Skeletal muscle satellite cell (primary cell): ENCODE data around the gene CHRM4. TPM values are rescaled to one million over a fixed set of nuclear protein-coding genes. Genes with fewer than 3 reads are reported as not detected.

Experiments
- H3K27me3 ChIP-seq: 2 replicates; pipeline ENCODE4 v1.7.0; 2013; ENCODE audit warnings: low read length; ENCODE audit not compliant: control insufficient read depth, insufficient read depth
- H3K36me3 ChIP-seq: 2 replicates; pipeline ENCODE4 v1.7.0; 2013; ENCODE audit warnings: mild to moderate bottlenecking, control low read depth, low read length; ENCODE audit not compliant: insufficient read depth
- H3K4me1 ChIP-seq: 2 replicates; pipeline ENCODE4 v1.7.0; 2013; ENCODE audit warnings: low read length; ENCODE audit not compliant: control insufficient read depth, insufficient read depth
- H3K4me2 ChIP-seq: 2 replicates; pipeline ENCODE4 v1.7.0; 2013; ENCODE audit warnings: mild to moderate bottlenecking, low read length
- H3K4me3 ChIP-seq: 2 replicates; pipeline ENCODE4 v1.7.0; 2013; ENCODE audit warnings: low read length
- H3K9ac ChIP-seq: 2 replicates; pipeline ENCODE4 v1.7.0; 2013; ENCODE audit warnings: mild to moderate bottlenecking, low read depth, low read length, moderate library complexity
- H3K9me3 ChIP-seq: replicated peaks from 2 replicates; pipeline ENCODE4 v1.7.0; 2013; ENCODE audit warnings: mild to moderate bottlenecking, control low read depth, low read length
- small RNA-seq: library from RNA; depleted of rRNA; stranded (forward); fragments of <200 nt; gene quantifications from one replicate; pipeline ENCODE3, GENCODE V24; 2012

Gene CHRM4

DNA sequence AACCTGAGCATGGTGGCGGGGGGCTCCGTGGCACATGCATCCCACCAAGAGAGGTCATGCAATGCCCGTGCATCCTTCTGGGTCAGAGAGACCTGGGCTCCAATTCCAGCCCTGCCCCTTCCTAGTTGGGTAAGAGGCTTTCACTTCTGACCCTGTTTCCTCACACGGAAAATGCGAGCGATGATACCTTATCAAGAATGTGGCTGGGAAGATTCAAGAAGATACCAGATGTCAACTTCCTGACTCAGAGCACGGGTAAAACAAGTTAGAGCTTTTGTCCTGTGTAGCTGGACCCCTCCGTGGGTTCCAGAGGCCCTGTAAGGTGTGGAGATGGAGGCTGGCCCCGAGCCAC is 53.0 kb downstream of the CHRM4 start:
- H3K27me3 ChIP-seq: peaks cover 48% of the 10 kb centered on the region
- no peaks in the 10 kb centered on the region for H3K9me3 ChIP-seq
- H3K4me3 ChIP-seq: no peak overlapping the region
- peaks cover 6% of the 10 kb centered on the region for H3K4me1 ChIP-seq
- no peak overlapping the region for H3K4me2 ChIP-seq
- no peaks in the 10 kb centered on the region for H3K36me3 ChIP-seq
- H3K9ac ChIP-seq: no peak overlapping the region

DNA sequence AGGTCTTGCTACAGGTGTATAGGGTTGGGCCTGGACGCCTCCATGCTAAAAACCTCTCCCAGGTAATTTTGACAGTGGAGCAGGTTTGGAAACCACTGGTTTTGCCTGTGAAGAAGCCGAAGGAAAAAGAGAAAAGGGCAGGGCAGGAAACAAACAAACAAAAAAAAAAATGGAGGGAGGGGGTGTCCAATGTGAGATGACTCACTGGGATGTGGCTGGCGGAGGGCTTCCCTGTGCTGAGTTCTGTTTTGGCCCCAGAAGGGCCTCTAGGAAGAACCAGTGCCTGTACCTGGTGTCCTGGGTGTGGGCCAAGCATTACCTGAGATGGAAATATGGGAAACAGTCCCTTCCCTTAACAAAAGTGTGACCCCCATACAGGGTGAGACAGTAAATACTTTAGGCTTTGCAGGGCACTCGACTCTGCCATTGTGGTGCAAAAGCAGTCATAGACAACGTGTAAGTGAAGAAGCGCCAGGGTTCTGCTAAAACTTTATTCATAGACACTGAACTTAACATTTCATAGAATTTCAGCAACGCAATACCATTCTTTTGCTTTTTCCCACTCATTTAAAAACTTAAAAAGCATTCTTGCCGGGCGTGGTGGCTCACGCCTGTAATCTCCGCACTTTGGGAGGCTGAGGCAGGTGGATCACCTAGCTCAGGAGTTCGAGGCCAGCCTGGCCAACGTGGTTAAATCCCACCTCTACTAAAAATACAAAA is 53.8 kb downstream of the CHRM4 start:
- Histone ChIP-seq H3K9me3 (no peaks in the 10 kb centered on the region), H3K4me1 (peaks cover 12% of the 10 kb centered on the region), H3K9ac (no peak overlapping the region), H3K27me3 (peaks cover 48% of the 10 kb centered on the region), H3K4me2 (no peak overlapping the region), H3K4me3 (no peak overlapping the region), H3K36me3 (no peaks in the 10 kb centered on the region)

DNA sequence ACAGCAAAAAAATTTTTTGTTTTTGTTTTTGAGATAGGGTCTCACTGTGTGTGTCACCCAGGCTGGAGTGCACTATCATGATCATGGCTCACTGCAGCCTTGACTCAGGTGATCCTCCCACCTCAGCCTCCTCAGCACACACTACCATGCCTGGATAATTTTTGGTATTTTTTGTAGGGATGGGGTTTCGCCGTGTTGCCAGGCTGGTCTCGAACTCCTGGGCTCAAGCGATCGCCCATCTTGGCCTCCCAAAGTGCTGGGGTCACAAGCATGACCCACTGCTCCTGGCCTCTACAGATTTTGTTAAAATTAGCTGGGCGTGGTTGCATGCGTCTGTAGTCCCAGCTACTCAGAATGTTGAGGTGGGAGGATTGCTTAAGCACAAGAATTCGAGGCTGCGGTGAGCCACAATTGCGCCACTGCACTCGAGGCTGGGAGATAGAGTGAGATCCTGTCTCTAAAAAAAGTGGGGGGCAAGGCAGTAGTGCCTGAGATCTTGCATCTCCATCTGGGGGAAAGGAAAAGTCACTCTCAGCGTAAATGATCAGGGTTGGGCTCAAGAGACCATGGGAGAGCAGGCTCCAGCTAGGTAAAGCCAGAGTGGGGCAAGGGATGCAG is 54.9 kb downstream of the CHRM4 start:
- peaks cover 18% of the 10 kb centered on the region for H3K4me1 ChIP-seq
- peaks cover 53% of the 10 kb centered on the region for H3K27me3 ChIP-seq
- no peak overlapping the region for H3K4me2 ChIP-seq
- H3K36me3 ChIP-seq: no peaks in the 10 kb centered on the region
- no peaks in the 10 kb centered on the region for H3K9me3 ChIP-seq
- no peak overlapping the region for H3K9ac ChIP-seq
- no peak overlapping the region for H3K4me3 ChIP-seq

DNA sequence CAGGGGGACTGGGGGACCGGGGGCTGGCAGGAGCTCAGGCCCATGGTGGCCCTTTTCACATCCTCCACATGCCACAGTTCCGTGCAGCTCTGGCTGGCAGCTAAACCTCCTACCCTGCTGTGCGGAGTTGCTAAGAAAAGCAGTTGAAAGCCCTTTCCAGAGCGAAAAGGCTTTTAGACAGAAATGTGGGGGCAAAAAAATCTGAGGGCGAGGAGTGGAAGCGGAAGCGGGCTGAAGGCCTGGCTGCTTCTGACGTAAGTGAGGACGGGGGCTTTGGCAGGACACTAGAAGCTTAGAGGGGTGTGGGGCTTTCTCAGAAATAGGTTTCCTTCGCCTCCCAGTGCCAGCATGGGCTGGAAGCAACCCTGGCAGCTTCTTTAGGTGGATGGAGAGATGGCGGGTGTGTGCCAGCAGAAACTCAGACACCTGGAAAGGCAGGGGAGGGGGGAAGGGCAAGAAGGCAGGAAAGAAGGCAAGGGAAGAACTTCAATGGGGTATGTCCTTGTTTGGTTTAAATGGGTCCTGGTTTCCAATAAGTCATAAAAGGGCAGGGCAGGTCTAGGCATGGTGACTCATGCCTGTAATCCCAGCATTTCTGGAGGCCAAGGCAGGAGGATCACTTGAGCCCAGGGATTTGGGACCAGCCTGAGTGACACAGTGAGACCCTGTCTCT is 55.5 kb downstream of the CHRM4 start:
- no peak overlapping the region for H3K9ac ChIP-seq
- H3K4me3 ChIP-seq: no peak overlapping the region

DNA sequence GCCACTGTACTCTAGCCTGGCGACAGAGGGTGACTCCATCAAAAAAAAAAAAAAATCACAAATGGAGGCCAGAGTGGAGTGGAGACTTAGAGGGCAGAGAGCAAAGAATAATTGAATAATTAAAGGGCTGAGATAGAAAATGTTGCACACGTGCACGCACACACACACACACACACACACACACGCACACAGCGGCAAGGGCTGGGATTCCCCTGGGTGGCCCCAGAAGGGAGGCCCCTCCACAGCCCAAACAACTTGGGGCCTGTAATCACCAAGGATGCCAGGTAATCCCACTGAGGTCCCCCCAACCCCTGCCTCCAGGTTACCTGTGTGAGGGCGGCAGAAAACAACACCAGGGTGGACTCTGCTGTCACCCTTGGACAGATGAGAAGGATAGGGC is 56.3 kb downstream of the CHRM4 start:
- Histone ChIP-seq H3K36me3 (no peaks in the 10 kb centered on the region), H3K4me2 (no peak overlapping the region), H3K4me3 (no peak overlapping the region), H3K4me1 (peaks cover 18% of the 10 kb centered on the region), H3K9me3 (no peaks in the 10 kb centered on the region), H3K27me3 (peaks cover 54% of the 10 kb centered on the region), H3K9ac (no peak overlapping the region)

More for the DNA sequence above, 55.5 kb downstream of the CHRM4 start:
- H3K27me3 ChIP-seq: peaks cover 53% of the 10 kb centered on the region
- no peaks in the 10 kb centered on the region for H3K9me3 ChIP-seq
- H3K4me1 ChIP-seq: peaks cover 18% of the 10 kb centered on the region
- no peaks in the 10 kb centered on the region for H3K36me3 ChIP-seq
- H3K4me2 ChIP-seq: no peak overlapping the region

DNA sequence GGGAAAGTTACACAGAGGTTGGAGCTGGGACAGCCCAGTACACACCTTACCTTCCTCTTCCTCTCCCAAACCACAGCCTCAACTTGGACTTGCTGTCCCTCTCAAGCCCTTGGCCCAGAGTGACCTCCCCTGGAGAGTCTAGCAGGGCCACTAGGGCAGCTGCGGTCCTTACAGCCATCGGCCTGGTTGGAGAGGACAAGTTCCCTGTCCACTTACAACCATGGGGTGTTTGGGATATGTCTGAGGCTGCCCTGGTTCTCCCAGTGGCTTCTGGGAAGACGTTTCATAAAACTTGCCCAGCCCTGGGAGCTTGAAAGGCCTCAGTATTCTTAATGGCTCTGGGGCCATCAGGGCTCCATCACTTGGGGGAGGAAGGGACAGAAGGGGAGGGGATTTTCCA is 57.4 kb downstream of the CHRM4 start:
- Histone ChIP-seq H3K4me1 (peaks cover 18% of the 10 kb centered on the region), H3K27me3 (peaks cover 53% of the 10 kb centered on the region)

More for the DNA sequence above, 57.4 kb downstream of the CHRM4 start:
- Histone ChIP-seq H3K9ac (no peak overlapping the region), H3K36me3 (no peaks in the 10 kb centered on the region), H3K4me3 (no peak overlapping the region), H3K9me3 (no peaks in the 10 kb centered on the region), H3K4me2 (no peak overlapping the region)

Small RNAs within 50 kb of the gene (small RNA-seq; reads per million reads assigned to genes)
- gene MIR4688: not detected
